ENCODE data around the gene STK35. TPM values are rescaled to one million over a fixed set of nuclear protein-coding genes. Genes with fewer than 3 reads are reported as not detected.
"Not testable (repeated sequence)": the region's sequence is repeated elsewhere in the genome, so short reads cannot be mapped to it uniquely, and the experiment has no call there.

The STK35 gene
- total RNA-seq, 1 donor from 2014 or later, result 13.0 TPM

DNA sequence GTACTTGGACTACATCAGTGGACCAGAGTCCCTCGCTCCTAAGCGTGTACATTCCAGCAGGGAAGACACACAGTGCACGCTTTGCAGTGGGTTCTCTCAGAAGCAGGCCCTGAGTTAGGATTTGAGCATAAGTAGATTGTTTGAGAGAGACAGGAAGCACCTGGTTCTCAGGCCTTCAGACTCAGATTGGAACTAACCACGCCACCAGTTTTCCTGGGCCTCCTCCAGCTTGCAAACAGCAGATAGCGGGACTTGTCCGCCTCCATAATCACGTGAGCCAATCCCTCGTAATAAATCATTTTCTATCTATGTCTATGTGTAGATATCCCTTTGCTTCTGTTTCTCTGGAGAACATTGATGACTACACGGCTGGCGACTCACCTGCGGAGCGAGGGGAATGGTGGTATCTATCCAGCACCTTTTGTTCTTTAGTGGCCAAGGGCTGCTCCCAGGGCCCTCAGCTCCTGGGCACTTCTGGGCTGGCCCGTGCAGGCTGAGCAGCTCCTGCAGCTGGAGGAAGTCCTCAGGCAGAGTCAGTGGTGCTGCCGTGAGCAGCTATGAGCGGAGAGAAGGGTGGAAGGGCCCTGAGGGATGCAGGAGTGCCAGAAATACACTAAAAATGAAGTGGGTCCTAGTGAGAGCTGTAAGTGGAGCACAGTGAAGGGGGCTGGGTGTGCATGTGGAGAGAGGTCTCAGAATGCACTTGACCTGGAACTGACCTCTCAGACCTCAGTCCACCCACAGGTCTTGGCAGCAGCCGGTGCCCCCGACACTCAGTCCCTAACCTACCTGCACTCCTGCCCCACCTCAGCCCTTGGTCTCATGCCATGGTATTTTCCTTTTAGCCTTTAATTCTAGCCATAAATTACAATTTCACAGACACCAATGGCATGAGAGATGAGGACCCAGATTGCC is 76.9 kb downstream of the STK35 start:
- peak; percentile 14 for ATAC-seq
- no peak overlapping the region for H3K27ac ChIP-seq
- intact Hi-C loops (cut with DNase I), result loop anchor here (10.0 kb wide), 1 partner anchor 214 kb away; no protein-coding TSS in a partner anchor
- H3K9me3 ChIP-seq, result no peaks in the 10 kb centered on the region
- H3K4me3 ChIP-seq, result no peak overlapping the region
- no peaks in the 10 kb centered on the region for H3K36me3 ChIP-seq
- no peaks in the 10 kb centered on the region for H3K4me1 ChIP-seq
- TF ChIP-seq, protein P1, sequence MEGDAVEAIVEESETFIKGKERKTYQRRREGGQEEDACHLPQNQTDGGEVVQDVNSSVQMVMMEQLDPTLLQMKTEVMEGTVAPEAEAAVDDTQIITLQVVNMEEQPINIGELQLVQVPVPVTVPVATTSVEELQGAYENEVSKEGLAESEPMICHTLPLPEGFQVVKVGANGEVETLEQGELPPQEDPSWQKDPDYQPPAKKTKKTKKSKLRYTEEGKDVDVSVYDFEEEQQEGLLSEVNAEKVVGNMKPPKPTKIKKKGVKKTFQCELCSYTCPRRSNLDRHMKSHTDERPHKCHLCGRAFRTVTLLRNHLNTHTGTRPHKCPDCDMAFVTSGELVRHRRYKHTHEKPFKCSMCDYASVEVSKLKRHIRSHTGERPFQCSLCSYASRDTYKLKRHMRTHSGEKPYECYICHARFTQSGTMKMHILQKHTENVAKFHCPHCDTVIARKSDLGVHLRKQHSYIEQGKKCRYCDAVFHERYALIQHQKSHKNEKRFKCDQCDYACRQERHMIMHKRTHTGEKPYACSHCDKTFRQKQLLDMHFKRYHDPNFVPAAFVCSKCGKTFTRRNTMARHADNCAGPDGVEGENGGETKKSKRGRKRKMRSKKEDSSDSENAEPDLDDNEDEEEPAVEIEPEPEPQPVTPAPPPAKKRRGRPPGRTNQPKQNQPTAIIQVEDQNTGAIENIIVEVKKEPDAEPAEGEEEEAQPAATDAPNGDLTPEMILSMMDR (IDR thresholded peaks at IDR 0.05), result no peak
- no peak for DNase-seq
- no peaks in the 10 kb centered on the region for H3K27me3 ChIP-seq

DNA sequence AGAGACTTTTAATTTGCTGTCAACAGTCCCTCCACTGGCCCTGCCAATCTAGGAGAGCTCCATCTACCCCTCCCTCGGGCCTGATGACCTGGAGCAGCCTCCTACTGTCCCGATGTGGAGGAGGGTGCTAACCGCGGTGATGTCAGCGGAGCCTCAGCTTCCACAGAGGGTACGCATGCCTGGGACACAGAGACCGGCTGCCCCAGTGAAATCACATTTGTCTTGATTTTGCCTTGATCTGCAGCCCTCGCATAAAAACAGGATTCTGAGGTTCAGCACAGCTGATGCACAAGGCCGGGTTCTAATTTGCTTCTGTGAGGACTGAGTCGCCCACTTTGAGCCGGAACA is 77.6 kb downstream of the STK35 start:
- Histone ChIP-seq H3K27me3 (no peaks in the 10 kb centered on the region), H3K9me3 (no peaks in the 10 kb centered on the region), H3K27ac (no peak overlapping the region), H3K36me3 (no peaks in the 10 kb centered on the region), H3K4me3 (no peak overlapping the region), H3K4me1 (no peaks in the 10 kb centered on the region)
- intact Hi-C loops (cut with DNase I), result loop anchor here (10.0 kb wide), 1 partner anchor 214 kb away; no protein-coding TSS in a partner anchor
- TF ChIP-seq, protein P1 (IDR thresholded peaks at IDR 0.05), result no peak
- DNase-seq (no peak), ATAC-seq (no peak)

DNA sequence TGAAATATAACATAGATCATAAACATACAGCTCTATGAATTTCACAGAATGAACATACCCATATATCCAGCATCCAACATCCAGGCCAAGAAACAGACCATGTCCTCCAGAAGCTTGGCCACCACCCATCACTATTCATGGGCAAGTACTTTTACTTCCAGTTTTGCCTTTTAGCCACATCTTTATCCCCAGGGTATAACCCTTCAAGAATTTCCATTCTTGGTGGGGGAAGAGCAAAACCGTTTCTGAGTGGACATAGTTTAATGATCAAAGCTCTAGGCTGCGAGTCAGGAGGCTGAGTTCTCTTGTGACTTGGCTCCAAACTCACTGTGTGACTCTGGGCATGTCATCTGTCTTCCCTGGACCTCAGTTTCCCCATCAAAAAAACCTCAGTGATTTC is 78.3 kb downstream of the STK35 start:
- no peak for ATAC-seq
- H3K4me3 ChIP-seq, result no peak overlapping the region
- H3K4me1 ChIP-seq, result no peaks in the 10 kb centered on the region
- no peaks in the 10 kb centered on the region for H3K27me3 ChIP-seq
- intact Hi-C loops (cut with DNase I), result loop anchor here (10.0 kb wide), 1 partner anchor 215 kb away; no protein-coding TSS in a partner anchor
- TF ChIP-seq, protein P1 (IDR thresholded peaks at IDR 0.05), result no peak
- no peak for DNase-seq
- no peaks in the 10 kb centered on the region for H3K36me3 ChIP-seq
- no peak overlapping the region for H3K27ac ChIP-seq
- H3K9me3 ChIP-seq, result no peaks in the 10 kb centered on the region

DNA sequence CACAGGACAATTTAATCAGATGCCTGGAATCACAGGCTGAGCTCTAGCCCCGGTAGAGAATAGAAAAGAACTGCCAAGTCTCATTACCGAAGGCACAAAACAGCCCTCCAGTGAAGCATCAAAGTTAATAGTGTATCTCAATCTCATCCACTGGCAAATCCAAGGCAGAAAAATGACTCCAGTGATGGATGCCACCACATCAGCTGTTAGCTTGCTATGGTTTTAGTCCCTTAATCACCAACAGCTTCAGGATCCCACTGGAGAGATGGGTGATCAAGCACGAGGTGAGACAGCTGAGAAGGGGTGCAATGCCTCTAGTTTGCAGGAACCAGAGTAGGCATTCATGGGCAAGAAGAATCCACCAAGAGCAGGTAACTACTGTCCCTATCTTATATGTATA is 81.8 kb downstream of the STK35 start:
- TF ChIP-seq, protein P1 (IDR thresholded peaks at IDR 0.05), result no peak
- DNase-seq (no peak), ATAC-seq (no peak)
- no peak overlapping the region for H3K4me3 ChIP-seq
- no peaks in the 10 kb centered on the region for H3K4me1 ChIP-seq
- no peaks in the 10 kb centered on the region for H3K36me3 ChIP-seq
- intact Hi-C loops (cut with DNase I), result no loop called here
- H3K27me3 ChIP-seq, result no peaks in the 10 kb centered on the region
- no peak overlapping the region for H3K27ac ChIP-seq
- no peaks in the 10 kb centered on the region for H3K9me3 ChIP-seq

GRCh38 chr20:2184933-2185332 is 83.3 kb downstream of the STK35 start:
- H3K9me3 ChIP-seq; H3K4me3 ChIP-seq; ATAC-seq; H3K36me3 ChIP-seq; H3K27ac ChIP-seq; intact Hi-C loops (cut with DNase I); H3K4me1 ChIP-seq; H3K27me3 ChIP-seq; DNase-seq: not testable (repeated sequence)

DNA sequence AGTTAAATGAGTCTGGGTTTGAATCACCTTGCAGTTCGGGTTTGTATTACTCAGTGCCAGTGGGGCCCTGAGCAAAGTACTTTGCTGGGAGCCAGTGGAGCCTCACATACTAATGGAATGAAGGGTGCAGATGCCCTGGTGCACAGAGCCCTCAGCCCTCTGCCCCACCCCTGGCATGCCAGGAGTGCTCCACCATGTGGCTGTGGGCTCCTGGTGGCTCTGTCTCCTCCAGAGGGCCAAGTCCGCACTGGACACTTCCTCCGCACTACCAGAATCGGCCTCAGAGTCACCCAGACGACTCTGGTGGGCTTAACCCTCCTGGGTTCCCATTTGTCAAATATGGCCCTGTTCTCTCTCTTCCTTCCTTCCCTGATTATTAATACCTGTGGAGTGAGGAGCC is 94.0 kb downstream of the STK35 start:
- ATAC-seq (no peak), DNase-seq (no peak)
- Histone ChIP-seq H3K9me3 (no peaks in the 10 kb centered on the region), H3K36me3 (no peaks in the 10 kb centered on the region), H3K4me3 (no peak overlapping the region), H3K27me3 (peaks cover 4% of the 10 kb centered on the region), H3K27ac (no peak overlapping the region), H3K4me1 (no peaks in the 10 kb centered on the region)
- intact Hi-C loops (cut with DNase I), result no loop called here
- TF ChIP-seq, protein P1 (IDR thresholded peaks at IDR 0.05), result no peak
